Nucleus accumbens (tissue), 56 donors: ENCODE measurements around the gene GALNT9.

Source experiments
- DNase-seq, 56 donors: peaks; one replicate each; lab custom pipeline; 2025; lab: John Stamatoyannopoulos, UW

Gene GALNT9

GRCh38 chr12:132176920-132177551 lies 152.4 kb downstream of the GALNT9 start:
- DNase-seq: no peak

DNA sequence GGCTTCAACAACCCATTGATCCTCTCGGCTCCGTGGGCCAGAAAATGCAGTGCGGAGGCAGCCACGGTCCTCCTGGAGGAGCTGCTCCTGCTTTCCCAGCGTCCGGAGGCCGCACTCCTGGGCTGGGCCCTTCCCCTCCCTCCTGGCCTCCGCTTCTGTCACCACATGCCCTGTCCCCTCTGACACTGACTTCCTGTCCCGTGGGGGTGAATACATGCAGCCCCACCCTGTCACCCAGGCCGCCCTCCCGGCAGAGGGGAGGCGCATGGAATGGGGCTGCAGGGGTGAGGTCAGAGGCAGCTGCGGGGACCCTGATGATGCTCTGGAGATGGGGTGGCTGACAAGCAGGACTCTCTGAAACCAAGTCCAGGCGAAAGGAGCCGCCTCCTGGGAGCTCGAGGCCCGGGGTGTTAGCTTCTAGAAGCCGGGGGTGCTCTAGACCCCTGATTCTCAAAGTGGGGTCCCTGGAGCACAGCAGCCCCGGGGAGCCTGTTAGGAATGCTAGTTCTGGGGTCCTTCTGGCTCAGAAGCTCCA lies 152.9 kb downstream of the GALNT9 start:
- DNase-seq: no peak

GRCh38 chr12:132175496-132176384 lies 153.6 kb downstream of the GALNT9 start:
- DNase-seq: no peak

GRCh38 chr12:132174839-132175490 lies 154.4 kb downstream of the GALNT9 start:
- no peak for DNase-seq

GRCh38 chr12:132174015-132174838 lies 155.2 kb downstream of the GALNT9 start:
- DNase-seq: no peak

- no peak for DNase-seq
Measured at GRCh38 chr12:132173135-132174014, 156.0 kb downstream of the GALNT9 start.

DNA sequence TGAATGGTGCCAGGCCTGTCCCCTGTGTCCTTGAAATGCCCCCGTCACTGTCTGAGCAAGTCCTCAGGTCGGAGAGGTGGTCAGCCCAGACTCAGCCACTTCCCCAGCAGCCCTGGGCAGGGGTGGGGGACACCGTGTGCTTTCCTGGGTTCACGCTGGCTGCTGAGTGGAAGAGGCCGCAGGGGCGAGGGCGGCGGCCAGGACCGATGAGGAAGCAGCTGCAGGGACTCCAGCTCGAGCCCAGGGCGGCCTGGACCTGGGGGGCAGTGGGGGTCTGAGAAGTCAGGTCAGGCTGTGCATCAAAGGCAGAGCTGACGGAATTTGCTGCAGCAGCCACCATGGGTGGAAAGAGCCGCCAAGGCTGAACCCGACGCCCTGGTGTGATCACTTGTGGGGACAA lies 156.8 kb downstream of the GALNT9 start:
- DNase-seq: no peak

DNA sequence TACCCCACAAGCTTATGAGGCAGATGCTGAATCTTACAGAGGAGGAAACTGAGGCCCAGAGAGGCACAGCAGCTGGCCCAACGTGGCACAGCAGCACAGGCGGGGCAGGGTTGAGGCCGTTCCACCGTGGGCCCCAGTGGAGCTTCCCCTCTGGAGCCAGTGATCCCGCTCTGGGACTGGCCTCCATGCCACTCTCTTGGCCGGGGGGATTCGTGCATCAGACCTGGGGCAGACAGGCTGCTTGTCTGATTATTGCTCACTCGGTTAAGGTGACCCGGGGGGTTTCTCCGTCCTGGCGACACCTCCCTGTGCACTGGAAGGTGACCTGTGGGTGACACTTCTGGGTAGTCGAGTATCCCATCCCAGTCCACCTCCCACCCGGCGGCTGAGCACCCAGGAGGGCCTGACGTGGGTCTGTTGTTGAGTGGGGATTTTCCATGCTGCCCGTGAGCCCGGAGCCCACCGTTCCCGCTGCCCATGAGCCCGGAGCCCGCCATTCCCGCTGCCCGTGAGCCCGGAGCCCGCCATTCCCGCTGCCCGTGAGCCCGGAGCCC lies 157.3 kb downstream of the GALNT9 start:
- no peak for DNase-seq

DNA sequence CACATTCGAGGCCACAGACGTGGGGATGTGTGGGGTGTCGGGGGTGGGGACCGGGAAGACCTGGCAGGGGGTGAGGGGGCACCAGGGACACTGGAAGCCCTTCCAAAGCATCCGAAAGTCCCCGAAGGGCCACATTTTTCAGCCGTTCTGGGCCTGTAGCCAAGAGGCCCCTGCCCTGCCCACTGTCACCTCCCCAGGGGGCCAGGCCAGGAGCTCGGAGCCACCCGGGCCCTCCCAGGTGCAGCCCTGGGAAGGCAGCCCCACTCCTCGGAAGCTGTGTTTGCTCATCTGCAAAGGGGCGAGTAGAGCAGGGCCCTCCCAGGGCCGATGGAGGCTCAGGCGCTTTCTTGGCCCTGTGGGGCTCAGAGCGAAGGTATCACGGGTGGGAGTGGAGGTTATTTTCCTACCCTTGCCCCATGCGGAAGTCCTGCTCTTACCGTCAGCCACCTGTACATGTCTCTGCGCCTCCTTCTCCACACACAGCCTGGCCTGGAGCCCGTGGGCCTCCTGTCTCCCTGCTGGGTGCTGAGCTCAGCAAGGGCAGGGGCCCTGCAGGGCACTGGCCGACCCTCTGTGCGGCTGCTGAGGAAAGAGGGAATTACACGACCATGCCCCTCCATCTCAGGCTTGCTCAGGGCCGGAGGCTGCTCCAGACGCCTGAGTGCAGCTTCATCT lies 158.0 kb downstream of the GALNT9 start:
- DNase-seq: no peak

DNA sequence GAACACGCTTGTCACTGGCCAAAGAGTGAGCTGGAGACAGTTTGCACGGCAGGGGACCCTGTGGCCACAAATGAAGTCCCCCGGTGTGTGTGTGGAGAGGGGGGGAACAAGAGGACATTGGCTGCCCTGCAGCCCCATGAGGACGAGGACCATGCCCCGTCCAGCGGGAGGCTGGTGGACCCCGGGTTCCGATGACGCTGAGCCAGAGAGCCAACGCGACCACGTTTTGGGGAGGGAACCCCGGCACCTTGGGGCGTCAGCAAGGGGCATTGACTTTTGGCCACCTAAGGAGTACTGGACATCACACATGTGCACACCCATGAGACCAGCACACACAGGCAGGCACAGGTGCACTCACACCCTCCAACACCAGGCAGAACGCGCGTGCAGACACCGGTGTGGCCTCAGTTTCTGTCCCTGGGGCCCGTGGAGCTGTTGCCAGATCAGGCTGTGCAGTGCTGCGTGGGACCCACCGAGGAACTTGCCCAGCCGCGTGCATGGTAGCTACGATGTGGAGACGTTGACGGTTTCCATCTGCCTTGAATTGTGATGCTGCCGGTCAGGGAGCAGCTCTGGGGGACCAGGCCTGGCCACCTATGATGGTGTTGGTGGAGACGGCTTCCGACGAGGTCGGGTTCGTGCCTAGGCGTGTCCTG lies 158.6 kb downstream of the GALNT9 start:
- DNase-seq: no peak

GRCh38 chr12:132170094-132170636 lies 159.2 kb downstream of the GALNT9 start:
- DNase-seq: no peak

DNA sequence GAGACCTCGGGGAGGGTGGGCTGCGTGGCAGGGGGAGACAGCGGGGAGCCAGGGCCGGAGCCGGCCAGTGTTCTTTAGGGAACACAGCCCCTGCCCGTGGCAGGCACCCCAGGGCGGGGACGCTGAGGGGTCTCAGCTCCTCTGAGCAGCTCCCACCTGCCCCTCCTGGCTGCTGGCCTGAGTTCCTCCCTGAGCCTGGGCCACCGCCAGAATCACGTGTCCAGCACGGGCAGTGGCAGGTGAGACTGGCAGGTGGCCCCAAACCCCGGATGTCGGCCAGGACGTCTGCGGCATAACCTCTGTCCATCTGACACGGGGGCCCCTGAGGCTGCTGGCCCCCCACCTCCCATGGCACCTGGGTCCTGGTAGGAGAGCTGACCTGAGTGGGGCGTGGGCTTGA lies 160.0 kb downstream of the GALNT9 start:
- no peak for DNase-seq

GRCh38 chr12:132168311-132169031 lies 160.9 kb downstream of the GALNT9 start:
- DNase-seq: no peak

DNA sequence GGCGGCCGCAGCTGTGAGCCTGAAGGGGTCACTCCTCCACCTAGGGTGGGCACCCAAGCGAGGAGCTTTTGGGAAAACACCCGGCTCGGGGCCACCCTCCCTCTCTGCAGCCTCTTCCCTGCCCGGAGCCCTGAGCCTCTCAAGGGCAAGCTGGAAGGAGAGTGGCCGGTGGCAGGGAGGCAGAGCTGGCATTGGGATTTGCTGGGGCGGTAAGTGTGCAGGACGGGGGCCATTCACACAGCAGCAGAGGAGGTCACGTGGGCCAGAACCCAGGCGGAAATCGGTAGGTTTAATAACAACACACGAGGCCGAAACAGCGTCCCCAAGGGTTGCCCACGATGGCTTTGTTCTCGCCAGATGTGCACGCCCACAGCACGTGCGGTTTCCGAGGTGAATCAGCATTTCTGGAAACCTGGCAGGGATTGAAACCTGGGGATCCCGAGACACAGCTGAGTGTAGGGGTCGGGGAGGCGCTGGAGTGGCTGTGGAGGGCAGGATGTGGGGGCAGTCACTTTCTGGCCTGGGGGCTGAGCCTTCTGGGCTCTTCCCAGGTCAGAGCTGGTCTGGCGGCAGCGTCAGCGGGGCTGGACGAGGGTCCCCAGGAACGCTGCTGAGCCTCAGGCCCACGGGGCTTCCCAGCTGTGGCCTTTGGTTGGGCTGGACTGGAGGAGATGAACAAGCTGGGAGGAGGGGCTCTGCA lies 161.6 kb downstream of the GALNT9 start:
- DNase-seq: no peak

DNA sequence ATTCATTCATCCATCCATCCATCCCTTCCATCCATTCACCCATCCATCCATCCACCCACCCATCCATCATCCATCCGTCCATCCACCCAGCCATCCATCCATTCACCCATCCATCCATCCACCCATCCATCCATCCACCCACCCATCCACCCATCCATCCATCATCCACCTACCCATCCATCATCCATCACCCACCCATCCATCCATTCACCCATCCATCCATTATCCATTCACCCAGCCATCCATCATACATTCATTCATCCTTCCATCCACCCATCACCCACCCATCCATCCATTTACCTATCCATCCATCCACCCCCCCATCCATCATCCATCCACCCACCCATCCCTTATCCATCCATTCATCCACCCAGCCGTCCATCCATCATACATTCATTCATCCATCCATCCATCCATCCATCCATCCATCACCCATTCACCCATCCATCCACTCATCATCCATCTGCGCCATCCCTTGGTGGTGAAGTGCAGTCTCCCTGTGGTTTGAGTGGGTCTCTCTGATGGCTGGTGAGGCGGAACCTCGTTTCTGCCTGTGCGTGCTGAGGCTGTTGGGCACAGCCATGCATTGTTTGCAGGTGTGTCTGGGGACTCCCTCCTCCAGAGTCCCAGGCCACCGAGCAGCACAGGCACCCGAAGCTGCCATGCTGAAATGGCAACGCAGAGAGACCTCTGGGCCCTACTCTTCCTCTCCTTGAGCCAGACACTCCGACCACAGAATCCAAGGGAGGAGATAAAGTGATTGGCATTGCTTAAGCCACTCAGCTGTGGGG lies 162.4 kb downstream of the GALNT9 start:
- DNase-seq: no peak

- no peak for DNase-seq
Measured at GRCh38 chr12:132166093-132166492, 163.3 kb downstream of the GALNT9 start.
